ENCODE measurements around the gene CRHR1.
A peak's percentile ranks its signal among the peaks of the same experiment; 100 is the strongest.

Gene CRHR1

DNA sequence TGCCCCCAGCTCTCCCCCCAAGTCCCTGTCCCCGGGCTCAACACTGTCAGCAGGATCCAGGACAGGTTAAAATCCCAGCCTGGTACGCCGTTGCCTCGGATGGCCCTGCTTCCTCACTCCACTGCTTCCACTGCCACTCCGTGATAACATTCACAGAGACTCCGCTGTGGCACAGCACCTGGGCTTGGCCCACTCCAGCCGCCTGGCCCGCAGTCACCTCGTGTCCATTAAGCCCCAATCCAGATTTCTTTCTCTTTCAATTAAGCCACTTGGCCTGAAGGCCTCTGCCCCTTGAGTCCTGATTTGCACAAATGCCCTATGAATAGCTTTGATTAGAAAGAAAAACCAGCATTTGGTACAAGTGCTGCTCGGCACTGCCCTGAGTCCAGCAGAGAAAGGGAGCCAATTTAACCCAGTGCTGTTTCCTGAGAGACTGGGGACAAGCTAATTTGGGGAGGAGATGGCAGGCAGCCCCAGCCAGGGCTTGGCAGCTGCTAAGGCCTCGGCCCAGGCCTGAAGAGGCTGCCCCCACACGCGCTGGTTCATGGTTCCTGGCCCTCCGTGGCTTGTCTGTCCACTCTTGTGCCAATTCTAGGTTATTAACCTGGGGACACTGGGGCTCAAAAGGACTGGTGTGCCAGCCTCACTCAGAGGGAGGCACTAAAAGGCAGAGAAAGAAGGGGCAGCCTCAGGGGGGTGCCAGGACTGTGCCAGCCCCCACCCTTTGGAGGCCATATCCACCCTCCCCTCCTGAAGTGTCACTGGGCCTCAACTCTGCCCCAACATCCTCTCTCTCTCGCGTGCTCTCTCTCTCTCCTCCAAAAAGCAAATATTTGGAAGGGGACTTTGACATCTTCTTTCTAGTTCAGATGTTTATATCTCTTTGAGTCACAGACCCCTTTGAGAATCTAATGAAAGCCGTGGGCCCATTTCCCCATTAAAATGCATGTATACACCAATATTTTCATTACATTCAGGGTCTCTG lies 30.8 kb downstream of the CRHR1 start:
- TF ChIP-seq GATA3 (IDR thresholded peaks at IDR 0.05; ENCODE audit: low read depth, low read length) (no peak), GATA2 (IDR thresholded peaks at IDR 0.05; ENCODE audit: low read depth, low read length) (no peak)

- TF ChIP-seq GATA3 (IDR thresholded peaks at IDR 0.05; ENCODE audit: low read depth, low read length) (no peak), GATA2 (IDR thresholded peaks at IDR 0.05; ENCODE audit: low read depth, low read length) (no peak)
Observed at GRCh38 chr17:45815752-45816151, 31.6 kb downstream of the CRHR1 start.

DNA sequence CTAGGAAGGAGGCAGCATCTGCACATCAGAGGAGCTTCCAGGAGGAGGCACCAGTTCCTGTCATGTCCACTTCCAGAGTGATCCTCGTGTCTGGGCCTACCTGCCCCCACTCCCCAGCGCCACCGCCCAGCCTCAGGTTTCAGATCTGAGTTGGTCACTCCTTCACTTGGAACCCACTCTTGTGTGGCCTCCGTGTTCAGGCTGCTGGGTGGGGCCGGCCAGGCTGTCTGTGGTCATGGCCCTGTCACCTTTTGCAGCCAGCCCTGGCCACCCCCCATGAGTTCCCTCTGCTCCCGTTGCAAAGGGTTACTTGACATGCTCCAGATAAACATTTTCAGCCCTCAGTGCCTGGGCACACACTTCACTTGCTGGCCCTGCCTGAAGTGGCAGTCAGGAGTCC lies 33.9 kb downstream of the CRHR1 start:
- no peak for TF ChIP-seq GATA3 (IDR thresholded peaks at IDR 0.05; ENCODE audit: low read depth, low read length)

GRCh38 chr17:45818699-45819098 lies 34.6 kb downstream of the CRHR1 start:
- TF ChIP-seq GATA2 (IDR thresholded peaks at IDR 0.05; ENCODE audit: low read depth, low read length) (no peak), GATA3 (IDR thresholded peaks at IDR 0.05; ENCODE audit: low read depth, low read length) (no peak)

- no peak for TF ChIP-seq GATA3 (IDR thresholded peaks at IDR 0.05; ENCODE audit: low read depth, low read length)
Observed at GRCh38 chr17:45819632-45820031, 35.5 kb downstream of the CRHR1 start.

DNA sequence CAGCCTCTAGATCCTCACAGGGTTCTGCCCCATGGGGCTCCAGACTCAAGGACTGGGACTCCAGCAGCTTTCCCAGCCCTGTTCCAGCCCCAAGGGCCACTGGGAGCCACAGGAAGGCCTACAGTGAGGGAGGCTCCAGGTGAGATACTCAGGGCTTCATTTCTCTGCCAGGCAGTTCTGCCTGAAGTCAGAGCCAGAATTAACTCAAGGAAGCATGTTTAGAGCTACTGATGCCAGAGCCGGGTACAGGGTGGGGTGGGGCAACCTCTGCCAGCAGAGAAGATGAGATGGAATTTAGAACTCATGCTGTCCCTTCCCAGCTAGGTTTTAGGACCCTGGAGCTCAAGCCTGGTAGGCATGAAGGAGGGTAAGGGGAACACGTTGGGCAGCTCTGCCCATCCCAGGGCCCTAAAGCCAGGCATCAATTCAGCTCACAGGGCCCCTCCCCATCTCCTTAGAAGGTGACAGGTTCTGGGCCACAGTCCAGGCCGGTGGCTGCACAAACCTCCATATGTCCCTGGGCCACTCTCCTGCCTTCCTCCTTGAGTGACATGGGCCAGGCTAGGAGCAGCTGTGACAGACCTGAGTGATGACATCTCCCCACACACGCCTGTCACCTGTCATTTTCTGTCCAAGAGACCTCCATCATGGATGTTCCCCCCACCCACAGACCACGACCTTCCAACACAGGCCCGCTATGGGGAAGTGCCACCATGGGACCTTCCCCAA lies 36.1 kb downstream of the CRHR1 start:
- TF ChIP-seq GATA2 (IDR thresholded peaks at IDR 0.05; ENCODE audit: low read depth, low read length) (no peak), GATA3 (IDR thresholded peaks at IDR 0.05; ENCODE audit: low read depth, low read length) (no peak)

- TF ChIP-seq GATA3 (IDR thresholded peaks at IDR 0.05; ENCODE audit: low read depth, low read length), result no peak
- no peak for TF ChIP-seq GATA2 (IDR thresholded peaks at IDR 0.05; ENCODE audit: low read depth, low read length)
Observed at GRCh38 chr17:45821147-45821546, 37.0 kb downstream of the CRHR1 start.

DNA sequence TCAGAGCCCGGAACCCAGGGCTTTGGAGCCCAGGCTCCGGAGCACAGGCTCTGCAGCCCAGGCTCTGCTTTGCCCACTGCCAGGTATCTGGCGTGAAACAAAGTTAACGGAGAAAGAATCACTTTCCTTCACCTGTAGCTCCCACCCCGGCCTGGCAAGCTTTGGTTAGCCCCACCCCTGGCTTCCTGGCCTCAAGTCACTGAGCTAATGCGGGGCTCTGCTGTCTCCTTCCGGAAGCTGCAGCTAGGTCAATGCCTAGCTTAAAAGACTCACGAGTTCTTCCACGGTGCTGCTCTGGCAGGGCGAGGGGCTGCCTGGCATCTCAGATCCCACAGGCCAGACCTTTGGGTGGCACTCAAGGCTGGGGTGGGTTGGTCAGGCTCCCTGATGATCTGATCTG lies 39.5 kb downstream of the CRHR1 start:
- TF ChIP-seq GATA2 (IDR thresholded peaks at IDR 0.05; ENCODE audit: low read depth, low read length), result no peak
- TF ChIP-seq GATA3 (IDR thresholded peaks at IDR 0.05; ENCODE audit: low read depth, low read length), result no peak

- TF ChIP-seq GATA2 (IDR thresholded peaks at IDR 0.05; ENCODE audit: low read depth, low read length) (no peak), GATA3 (IDR thresholded peaks at IDR 0.05; ENCODE audit: low read depth, low read length) (no peak)
Observed at GRCh38 chr17:45824475-45824874, 40.4 kb downstream of the CRHR1 start.

GRCh38 chr17:45824901-45825492 lies 40.9 kb downstream of the CRHR1 start:
- peak; percentile 15; the same call in 1 of the 2 replicates for TF ChIP-seq GATA2 (IDR thresholded peaks at IDR 0.05; ENCODE audit: low read depth, low read length)
- TF ChIP-seq GATA3 (IDR thresholded peaks at IDR 0.05; ENCODE audit: low read depth, low read length), result no peak

GRCh38 chr17:45825792-45826191 lies 41.7 kb downstream of the CRHR1 start:
- TF ChIP-seq GATA2 (IDR thresholded peaks at IDR 0.05; ENCODE audit: low read depth, low read length), result no peak
- no peak for TF ChIP-seq GATA3 (IDR thresholded peaks at IDR 0.05; ENCODE audit: low read depth, low read length)

DNA sequence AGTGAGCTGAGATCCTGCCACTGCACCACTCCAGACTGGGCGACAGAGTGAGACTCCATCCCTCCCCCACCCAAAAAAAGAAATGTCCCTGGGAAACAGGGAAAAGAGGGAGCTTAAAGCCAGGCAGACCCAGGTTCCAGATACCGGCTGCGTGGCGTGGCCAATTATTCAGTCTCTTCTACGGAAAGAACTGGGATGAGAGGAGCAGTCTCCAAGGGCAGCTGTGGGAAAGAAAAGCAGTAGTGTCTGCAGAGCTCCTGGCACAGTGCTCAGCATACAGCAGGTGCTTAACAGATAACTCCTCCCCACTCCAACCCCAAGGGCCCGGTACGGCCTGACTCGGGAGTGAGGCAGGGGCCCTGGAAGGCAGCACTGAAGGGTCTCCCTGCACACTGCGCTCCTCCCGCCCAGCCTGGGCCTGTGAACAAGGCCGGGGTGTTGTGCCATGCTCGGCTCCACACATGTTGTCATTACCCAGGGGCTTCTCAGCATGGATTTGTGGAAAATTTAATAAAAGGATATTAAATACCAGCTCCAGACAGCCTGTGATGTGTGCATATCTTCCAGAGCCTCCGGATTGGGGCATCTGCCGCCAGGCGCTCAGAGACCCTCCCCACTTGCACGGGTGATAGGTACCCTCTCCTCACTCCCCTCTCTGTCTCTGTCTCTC lies 42.9 kb downstream of the CRHR1 start:
- TF ChIP-seq GATA2 (IDR thresholded peaks at IDR 0.05; ENCODE audit: low read depth, low read length), result no peak
- no peak for TF ChIP-seq GATA3 (IDR thresholded peaks at IDR 0.05; ENCODE audit: low read depth, low read length)

DNA sequence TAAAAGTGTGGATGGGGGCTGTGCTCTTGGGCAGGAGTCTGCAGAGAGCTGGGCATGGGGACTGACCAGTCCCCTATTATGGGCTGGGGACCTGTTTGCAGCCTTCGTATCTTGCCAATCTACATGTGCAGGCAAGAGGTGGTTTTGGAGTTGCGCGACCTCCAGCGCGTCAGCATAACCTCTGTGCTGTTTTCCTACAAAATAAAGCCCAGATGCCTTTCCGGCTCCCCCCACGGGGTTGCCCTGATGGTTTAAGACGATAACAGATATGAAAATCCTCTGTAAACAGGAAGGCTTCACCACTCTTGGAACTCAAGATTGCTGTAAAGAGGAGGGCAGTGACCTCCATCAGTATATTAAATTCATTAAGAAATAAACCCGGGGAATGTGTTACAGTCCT lies 44.1 kb downstream of the CRHR1 start:
- TF ChIP-seq GATA3 (IDR thresholded peaks at IDR 0.05; ENCODE audit: low read depth, low read length) (no peak), GATA2 (IDR thresholded peaks at IDR 0.05; ENCODE audit: low read depth, low read length) (peak; percentile 95)

- no peak for TF ChIP-seq GATA2 (IDR thresholded peaks at IDR 0.05; ENCODE audit: low read depth, low read length)
- no peak for TF ChIP-seq GATA3 (IDR thresholded peaks at IDR 0.05; ENCODE audit: low read depth, low read length)
Observed at GRCh38 chr17:45828582-45829133, 44.5 kb downstream of the CRHR1 start.
